Measurements from ENCODE around the gene SOX8.
"Not testable (repeated sequence)": the region's sequence is repeated elsewhere in the genome, so short reads cannot be mapped to it uniquely, and the experiment has no call there.

Gene SOX8

GRCh38 chr16:1022466-1022865 lies 40.9 kb downstream of the SOX8 start:
- H3K4me3 ChIP-seq (ENCODE audit: low read length) = no peak overlapping the region
- no peak for DNase-seq (ENCODE audit: low read depth)
- TF ChIP-seq CTCF (IDR thresholded peaks at IDR 0.05; ENCODE audit: insufficient read depth, low read depth, low read length, missing control alignments) = no peak

- DNase-seq (ENCODE audit: low read depth) = no peak
- no peak for TF ChIP-seq CTCF (IDR thresholded peaks at IDR 0.05; ENCODE audit: insufficient read depth, low read depth, low read length, missing control alignments)
- no peak overlapping the region for H3K4me3 ChIP-seq (ENCODE audit: low read length)
These were observed 42.6 kb downstream of the SOX8 start for GRCh38 chr16:1024138-1024537.

GRCh38 chr16:1025183-1025809 lies 43.7 kb downstream of the SOX8 start:
- H3K4me3 ChIP-seq (ENCODE audit: low read length) = not testable (repeated sequence)
- peak; percentile 41 for DNase-seq (ENCODE audit: low read depth)

GRCh38 chr16:1026057-1026783 lies 44.6 kb downstream of the SOX8 start:
- no peak overlapping the region for H3K4me3 ChIP-seq (ENCODE audit: low read length)
- no peak for TF ChIP-seq CTCF (IDR thresholded peaks at IDR 0.05; ENCODE audit: insufficient read depth, low read depth, low read length, missing control alignments)
- DNase-seq (ENCODE audit: low read depth) = no peak

GRCh38 chr16:1026784-1027500 lies 45.4 kb downstream of the SOX8 start:
- DNase-seq (ENCODE audit: low read depth) = no peak
- TF ChIP-seq CTCF (IDR thresholded peaks at IDR 0.05; ENCODE audit: insufficient read depth, low read depth, low read length, missing control alignments) = no peak
- H3K4me3 ChIP-seq (ENCODE audit: low read length) = no peak overlapping the region

- TF ChIP-seq CTCF (IDR thresholded peaks at IDR 0.05; ENCODE audit: insufficient read depth, low read depth, low read length, missing control alignments) = no peak
- DNase-seq (ENCODE audit: low read depth) = no peak
- no peak overlapping the region for H3K4me3 ChIP-seq (ENCODE audit: low read length)
These were observed 45.9 kb downstream of the SOX8 start for GRCh38 chr16:1027501-1027815.

- TF ChIP-seq CTCF (IDR thresholded peaks at IDR 0.05; ENCODE audit: insufficient read depth, low read depth, low read length, missing control alignments) = no peak
- no peak overlapping the region for H3K4me3 ChIP-seq (ENCODE audit: low read length)
- no peak for DNase-seq (ENCODE audit: low read depth)
These were observed 46.5 kb downstream of the SOX8 start for GRCh38 chr16:1028056-1028455.
